Renal pelvis (tissue), 4 donors: ENCODE results near the gene CEACAM16. TPM values are rescaled to one million over a fixed set of nuclear protein-coding genes. Genes with fewer than 3 reads are reported as not detected.
"Not testable (repeated sequence)": the region's sequence is repeated elsewhere in the genome, so short reads cannot be mapped to it uniquely, and the experiment has no call there.

Source experiments
- DNase-seq: peaks from one replicate; pipeline ENCODE4 v3.0.0-alpha.2; 2013
- polyA plus RNA-seq, 3 donors: library from polyadenylated mRNA; unstranded; fragments of 120-200 nt; gene quantifications; one replicate each; pipeline ENCODE4 v1.2.1, GENCODE V29; 2013; ENCODE audit not compliant: insufficient read length in 3 of 3

Gene CEACAM16
- polyA plus RNA-seq, 3 donors, result not detected

GRCh38 chr19:44675521-44675920 lies 23.4 kb upstream of the CEACAM16 start:
- no peak for DNase-seq

DNA sequence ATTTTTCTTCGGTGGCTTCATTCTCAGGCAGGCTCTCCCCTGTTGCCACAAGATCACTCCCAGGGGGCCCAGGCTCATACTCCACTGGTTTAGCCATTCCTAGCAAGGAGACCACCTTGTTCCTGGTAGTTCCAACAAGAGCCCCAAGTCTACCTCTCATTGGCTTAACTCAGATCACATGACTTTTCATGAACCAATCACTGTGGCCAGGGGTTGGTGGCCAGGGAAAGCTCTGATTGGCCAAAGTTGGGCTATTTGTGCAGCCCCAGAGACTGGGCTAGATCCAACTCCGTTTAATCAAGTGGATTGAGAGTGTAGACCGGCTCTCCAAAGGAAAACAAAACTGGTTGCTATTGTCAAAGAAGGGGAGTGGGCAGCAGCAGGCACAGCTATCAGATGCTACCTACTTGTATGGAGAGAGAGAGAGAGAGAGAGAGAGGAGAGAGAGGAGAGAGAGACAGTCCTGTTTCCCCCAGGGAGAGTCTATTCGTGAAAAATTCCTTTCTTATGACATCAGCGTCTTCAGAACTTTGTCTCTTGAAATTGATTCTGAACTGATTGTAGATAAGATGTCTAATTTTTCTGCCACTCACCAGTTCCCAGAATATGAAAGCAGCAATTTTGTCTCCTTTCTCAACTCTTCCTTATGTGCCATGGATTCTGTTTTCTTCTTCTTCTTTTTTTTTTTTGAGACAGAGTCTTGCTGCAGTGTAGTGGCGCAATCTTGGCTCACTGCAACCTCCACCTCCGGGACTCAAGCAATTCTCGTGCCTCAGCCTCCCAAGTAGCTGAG lies 21.7 kb upstream of the CEACAM16 start:
- DNase-seq, result no peak

DNA sequence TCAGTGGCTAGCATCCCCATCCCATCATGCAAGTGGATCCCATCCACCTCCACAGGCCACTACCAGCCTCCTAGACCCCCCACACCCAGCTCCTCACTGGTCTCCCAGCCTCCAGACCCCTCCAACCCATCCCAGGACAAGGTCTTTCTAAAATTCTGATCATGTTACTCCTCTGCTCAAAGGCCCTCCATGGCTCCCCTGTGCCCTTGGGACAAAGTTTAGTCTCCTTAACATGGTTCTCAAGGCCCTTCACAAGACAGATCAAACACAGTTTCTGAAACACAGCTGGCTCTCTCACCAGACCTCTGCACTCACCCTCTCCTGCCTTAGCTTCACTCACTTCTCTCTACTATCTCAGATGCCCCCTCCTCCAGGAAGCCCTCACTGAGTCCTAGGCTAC lies 18.4 kb upstream of the CEACAM16 start:
- DNase-seq, result no peak

- no peak for DNase-seq
Measured at GRCh38 chr19:44681992-44682790, 16.8 kb upstream of the CEACAM16 start.

GRCh38 chr19:44682807-44683206 lies 16.1 kb upstream of the CEACAM16 start:
- DNase-seq, result no peak

DNA sequence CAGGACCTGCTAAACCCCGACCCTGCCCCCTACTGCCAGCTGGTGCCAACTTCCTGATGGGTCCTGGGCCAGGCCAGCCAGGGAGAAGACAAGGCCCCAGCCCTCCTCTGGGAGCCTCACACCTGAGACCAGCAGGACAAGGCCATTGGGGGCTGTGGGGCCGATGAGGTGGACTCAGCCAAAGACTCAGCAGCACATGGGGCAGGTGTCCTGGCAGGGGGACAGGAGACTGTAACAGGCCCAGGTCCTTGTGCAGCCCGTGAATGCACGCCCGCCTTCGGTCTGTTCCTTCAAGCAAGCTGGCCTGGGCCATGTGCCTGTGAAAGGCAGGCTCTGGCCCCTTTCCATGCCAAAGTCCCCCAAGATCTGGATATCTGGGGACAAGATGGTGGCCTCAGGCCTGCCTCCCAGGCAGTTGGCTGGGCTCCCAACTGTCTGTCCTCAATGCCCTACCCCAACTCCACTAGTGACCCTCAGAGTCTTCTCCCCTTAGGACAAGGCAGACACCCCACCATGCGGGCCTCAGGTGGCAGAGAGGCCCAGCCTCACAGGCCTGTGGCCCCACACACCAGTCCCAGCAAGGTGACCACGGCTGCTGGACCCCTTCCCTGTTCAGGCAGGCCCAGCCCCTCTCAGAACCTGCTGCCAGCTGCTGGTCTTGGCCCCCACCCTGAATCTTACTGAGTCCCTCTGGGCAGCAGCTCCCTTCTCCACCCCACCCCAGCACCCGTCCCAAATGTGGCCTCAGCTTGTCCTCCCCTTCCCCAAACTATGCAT lies 15.3 kb upstream of the CEACAM16 start:
- no peak for DNase-seq

GRCh38 chr19:44684396-44684795 lies 14.6 kb upstream of the CEACAM16 start:
- DNase-seq, result not testable (repeated sequence)

DNA sequence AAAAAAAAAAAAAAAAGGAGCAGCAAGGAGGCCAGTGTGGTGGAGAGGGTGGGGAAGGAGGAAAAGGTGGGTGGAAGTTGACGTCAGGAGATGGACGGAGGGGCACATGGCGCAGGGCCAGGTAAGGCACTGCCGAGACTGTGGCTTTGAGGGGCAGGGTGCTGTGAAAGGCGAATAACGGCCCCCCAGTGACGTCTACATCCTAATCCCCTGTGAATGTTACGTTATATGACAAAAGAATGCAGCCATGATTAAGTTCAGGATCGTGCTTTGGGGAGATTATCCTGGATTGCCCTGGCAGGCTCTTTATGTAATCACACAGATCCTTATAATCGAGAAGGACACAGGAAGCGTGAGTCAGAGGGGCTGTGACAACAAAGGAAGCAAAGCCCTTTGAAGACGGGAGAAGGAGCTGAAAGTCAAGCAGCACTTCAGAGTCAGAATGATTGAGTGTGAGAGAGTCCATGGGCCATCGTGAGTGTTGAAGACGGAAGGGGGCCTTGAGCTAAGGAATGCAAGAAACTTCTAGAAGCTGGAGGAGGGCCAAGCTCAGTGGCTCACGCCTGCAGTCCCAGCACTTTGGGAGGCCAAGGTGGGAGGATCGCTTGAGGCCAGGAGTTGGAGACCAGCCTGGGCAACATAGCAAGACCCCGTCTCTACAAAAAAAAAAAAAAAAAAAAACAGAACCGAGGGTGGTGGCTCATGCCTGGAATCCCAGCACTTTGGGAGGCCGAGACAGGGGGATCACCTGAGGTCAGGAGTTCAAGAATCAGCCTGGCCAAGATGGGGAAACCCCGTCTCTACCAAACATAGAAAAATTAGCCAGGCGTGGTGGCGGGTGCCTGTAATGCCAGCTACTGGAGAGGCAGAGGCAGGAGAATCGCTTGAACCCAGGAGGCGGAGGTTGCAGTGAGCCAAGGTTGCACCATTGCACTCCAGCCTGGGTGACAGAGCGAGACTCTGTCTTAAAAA lies 13.8 kb upstream of the CEACAM16 start:
- no peak for DNase-seq

GRCh38 chr19:44685877-44686276 lies 13.1 kb upstream of the CEACAM16 start:
- DNase-seq, result no peak

GRCh38 chr19:44686896-44687295 lies 12.1 kb upstream of the CEACAM16 start:
- no peak for DNase-seq

DNA sequence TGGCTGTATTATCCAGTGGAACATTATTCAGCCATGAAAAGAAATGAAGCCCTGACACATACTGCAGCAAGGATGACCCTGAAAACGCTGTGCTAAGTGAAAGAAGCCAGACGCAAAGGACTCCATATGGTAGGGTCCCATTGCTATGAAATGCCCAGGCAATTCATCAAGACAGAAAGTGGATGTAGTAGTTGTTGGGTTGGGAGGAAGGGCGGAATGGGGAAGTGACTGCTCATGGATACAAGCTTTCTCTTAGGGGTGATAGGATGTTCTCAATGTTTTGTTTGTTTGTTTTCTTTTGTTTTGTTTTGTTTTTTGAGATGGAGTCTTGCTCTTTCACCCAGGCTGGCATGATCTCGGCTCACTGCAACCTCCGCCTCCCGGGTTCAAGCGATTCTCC lies 11.1 kb upstream of the CEACAM16 start:
- no peak for DNase-seq

DNA sequence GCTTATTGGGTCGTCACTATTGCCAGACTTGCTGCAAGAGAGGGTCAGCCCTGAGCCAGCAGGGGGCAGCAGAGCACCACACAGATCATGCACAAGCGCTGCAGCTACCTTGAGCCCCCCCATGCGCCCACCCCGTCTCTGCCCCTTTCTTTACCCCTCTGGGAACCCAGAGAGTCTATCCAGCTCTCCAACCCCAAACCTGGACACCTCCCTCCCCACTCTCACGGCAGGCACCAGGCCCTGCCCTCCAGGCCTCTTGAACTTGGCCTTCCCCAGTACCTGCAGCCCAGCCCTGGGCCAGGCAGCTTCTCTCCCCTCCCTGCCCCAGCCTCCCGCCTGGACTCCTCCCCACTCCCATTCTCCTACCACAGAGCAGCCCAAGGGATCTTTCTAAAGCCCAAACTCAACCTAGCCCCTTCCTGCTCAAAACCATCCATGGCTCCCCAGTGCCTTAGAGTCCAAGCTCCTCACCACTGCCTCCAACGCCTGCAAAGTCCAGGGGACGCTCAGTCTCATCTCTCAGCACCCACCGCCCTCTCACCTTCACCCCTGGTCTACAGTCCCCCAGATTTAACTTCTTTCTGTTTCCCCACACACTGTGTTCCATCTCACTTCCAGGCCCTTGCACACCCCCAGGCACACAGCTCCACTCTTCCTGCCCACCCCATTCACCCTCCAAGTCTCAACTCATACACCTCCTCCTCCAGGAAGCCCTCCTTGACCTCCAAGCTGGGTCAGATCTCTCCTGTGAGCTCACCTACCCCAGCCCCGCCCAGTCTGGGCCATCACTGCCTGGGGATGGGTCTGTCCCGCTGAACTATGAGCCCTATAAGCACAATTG lies 9.4 kb upstream of the CEACAM16 start:
- peak; percentile 70 for DNase-seq

- no peak for DNase-seq
Measured at GRCh38 chr19:44690131-44690440, 8.9 kb upstream of the CEACAM16 start.

DNA sequence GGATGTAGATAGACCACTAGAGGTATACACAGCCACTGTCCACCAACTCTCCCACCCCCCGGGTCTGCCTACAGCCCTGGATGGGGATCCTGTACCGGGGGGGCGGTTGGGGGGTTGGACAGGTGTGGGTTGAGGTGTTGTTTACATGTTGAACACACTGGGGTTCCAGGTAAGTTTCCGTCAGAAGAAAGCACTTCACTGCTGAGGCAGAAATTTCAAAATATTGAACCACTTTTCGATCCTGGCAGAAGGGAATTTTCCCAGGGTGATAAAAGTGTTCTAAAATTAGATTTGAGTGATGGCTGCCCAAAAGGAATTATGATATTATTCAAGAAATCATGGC lies 6.6 kb upstream of the CEACAM16 start:
- no peak for DNase-seq

- DNase-seq, result no peak
Measured at GRCh38 chr19:44694184-44694579, 4.8 kb upstream of the CEACAM16 start.

DNA sequence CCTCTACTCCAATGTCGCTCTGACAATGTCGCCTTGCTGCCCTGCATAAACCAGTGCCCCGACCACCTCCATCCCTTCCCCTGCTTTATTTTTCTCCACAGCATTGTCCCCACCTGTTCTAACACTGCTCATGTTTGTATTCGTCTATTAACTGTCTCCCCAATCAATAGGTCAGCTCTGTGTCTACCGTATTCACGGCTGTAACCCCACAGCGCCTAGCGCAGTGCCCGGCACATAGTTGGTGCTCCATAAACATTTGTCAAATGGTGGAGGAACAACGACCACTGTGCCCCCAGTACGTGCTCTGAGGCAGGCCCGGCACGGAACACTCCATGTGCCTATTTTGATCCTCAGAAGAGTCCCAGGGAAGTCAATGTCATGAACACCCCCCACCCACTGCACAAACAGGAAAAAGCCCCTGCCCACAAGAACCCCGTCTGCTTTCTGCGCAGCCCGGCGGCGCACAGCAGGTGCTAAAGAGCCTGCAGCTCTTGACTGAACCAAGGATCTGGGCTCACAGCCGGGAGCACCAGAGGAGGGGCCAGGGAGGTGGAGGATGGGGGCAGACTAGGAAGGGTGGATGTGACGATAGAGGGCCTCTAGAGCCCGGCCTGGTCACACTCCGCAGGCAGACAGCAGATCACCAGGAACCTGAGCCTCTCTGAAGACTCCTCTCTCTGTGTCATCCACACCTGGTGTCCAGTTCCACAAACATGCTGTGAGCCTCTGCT lies 1.8 kb upstream of the CEACAM16 start:
- DNase-seq, result no peak

- DNase-seq, result no peak
Measured at GRCh38 chr19:44697670-44698034, 1.3 kb upstream of the CEACAM16 start.

- DNase-seq, result no peak
Measured at GRCh38 chr19:44700547-44700946, 1.6 kb downstream of the CEACAM16 start.

DNA sequence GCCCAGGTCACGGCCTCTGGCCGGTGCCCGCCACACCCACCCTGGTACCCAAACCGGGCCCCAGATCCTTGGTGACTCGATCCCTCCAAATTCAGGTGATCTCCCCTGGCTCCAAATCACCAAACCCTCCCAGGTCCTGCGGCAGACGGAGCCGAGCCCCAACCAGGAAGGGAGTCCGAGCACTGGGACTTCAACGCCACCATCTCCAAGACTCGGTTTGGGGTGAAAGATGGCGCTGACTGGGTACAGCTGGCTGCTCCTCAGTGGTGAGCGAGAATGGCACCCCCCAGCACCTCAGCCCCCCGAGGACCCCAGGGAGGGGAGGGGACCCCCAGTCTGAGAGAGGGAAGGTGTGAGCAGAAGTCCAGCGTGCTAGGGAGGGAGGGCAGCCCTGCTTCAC lies 2.3 kb downstream of the CEACAM16 start:
- no peak for DNase-seq

- DNase-seq, result no peak
Measured at GRCh38 chr19:44702551-44703176, 3.7 kb downstream of the CEACAM16 start.
